Stimulated activated naive CD8-positive, alpha-beta T cell treated with anti-CD3 and anti-CD28 coated beads, Interleukin-15, Interleukin-2, amounts not matched to agents 100 U/mL and 50 U/mL, for 24 hours (primary cell): ENCODE data around the gene OAT.

Experiments
- ATAC-seq: fragments of 150-1000 bp; cut with Tn5 transposase; one replicate; pipeline ENCODE4 v1.10.0; 2021
- DNase-seq: peaks from one replicate; pipeline ENCODE4 v3.0.0; 2021

Gene OAT

GRCh38 chr10:124403548-124403947, 15.2 kb downstream of the OAT start:
- ATAC-seq (peak; percentile 92), DNase-seq (no peak)

- DNase-seq = no peak
- ATAC-seq = no peak
These were observed 16.4 kb downstream of the OAT start for GRCh38 chr10:124402273-124402672.

DNA sequence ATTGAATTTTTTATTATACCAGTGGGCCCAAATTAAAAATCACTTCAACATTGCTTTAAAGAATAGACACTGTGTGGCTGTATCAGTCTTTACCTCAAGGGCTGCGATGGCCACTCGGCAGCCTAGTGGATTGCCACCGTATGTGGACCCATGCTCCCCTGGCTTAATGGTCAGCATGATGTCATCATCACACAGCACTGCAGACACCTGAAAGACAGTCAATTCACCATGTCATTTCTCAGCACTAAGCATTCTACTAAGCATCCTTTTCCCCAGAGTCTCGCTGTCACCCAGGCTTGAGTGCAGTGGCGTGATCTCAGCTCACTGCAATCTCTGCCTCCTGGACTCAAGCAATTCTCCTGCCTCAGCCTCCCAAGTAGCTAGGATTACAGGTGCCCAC, 17.1 kb downstream of the OAT start:
- ATAC-seq = no peak
- no peak for DNase-seq

- ATAC-seq (no peak), DNase-seq (no peak)
These were observed 24.1 kb downstream of the OAT start for GRCh38 chr10:124394583-124394982.

- no peak for ATAC-seq
- no peak for DNase-seq
These were observed 25.9 kb downstream of the OAT start for GRCh38 chr10:124392626-124393342.

- ATAC-seq = no peak
- no peak for DNase-seq
These were observed 28.1 kb downstream of the OAT start for GRCh38 chr10:124390471-124391187.

DNA sequence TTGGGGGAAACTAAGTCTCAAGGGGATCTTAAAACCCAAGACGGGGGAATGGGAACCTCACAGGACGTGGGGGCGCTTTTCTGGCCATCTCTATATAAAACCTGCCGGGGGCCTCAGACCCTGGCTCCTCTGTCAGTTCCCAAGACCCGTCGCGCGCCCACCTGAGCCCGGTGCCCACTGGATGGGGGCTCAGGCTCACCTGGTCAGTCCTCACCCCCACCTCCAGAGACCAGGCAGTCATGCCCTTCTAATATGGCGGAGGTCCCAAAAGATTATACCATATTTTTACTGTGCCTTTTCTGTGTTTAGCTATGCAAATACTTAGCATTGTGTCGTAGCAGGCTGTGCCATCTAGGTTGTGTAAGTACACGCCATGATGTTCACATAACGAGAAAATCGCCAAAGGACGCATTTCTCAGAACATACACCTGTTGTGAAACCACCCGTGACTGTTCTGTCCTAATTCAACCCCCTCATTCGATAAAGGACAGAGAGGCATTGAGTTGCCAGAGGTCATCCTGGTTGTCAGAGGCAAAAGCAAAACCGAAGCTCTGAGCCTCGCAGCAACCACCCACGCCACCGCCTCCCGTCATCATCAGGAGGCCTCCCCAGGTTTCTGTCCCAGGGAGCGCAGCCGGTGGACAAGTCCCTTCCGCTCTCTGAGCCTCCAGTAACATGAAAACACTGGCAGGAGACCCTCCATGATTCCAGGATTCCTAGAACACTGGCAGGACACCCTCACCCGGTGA, 28.9 kb downstream of the OAT start:
- DNase-seq = no peak
- no peak for ATAC-seq

GRCh38 chr10:124388823-124389612, 29.7 kb downstream of the OAT start:
- peak; percentile 91 for ATAC-seq
- DNase-seq = peak; percentile 97

DNA sequence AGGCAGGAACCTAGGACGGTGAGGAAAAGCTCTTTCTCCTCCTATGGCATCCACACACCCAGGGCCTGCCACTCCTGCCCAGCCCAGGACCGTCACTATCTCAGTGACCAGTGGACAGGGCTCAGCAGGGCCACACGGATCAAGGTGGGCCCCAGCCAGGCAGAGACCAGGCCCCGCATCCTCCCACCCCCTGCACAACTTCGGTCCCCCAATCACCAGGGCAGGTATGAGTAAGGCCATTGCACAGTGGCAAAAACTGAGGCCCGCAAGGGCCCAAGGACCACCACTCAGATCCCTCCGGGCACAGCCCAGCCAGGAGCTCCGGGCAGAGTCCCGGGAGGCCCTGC, 30.3 kb downstream of the OAT start:
- ATAC-seq (peak; percentile 1), DNase-seq (no peak)

DNA sequence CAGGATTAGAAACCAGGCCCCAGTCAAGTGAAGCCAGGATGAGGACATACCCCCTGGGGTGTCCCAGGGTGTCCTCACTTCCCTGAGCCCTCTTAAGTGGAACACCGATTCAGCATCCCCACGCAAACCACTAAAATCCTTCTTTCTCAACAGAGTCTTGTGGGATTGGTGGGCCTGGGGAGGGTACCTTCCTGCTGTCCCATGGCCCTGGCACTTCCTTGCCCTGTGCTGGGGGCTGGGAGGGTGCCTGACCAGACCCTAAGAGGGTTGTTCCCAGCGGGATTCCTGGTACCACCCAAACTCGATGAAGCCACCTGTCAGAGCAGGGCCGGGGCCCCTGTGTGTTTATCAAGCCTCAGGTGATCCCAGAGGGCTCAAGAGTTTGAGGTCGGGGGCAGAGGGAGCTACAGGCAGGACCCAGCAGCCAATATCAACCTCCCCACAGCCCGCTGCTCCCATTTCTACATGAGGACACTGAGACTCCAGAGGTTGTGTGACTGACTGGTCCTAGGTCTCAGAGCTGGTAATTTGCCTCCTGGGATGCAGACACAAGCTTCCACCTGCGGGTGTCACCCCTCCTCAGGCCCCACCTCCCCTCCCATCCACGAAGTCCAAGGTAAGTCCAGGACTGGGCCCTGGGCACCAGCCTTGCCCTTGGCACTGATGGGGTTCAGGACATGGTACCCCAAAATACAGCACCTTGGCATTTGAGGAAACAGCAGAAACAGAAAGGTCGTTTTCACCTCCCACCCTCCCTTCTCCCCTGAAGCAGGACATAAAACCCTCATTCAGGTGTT, 31.4 kb downstream of the OAT start:
- DNase-seq = no peak
- no peak for ATAC-seq

GRCh38 chr10:124386186-124387077, 32.3 kb downstream of the OAT start:
- ATAC-seq (no peak), DNase-seq (no peak)

- DNase-seq (no peak), ATAC-seq (no peak)
These were observed 33.0 kb downstream of the OAT start for GRCh38 chr10:124385627-124386185.

DNA sequence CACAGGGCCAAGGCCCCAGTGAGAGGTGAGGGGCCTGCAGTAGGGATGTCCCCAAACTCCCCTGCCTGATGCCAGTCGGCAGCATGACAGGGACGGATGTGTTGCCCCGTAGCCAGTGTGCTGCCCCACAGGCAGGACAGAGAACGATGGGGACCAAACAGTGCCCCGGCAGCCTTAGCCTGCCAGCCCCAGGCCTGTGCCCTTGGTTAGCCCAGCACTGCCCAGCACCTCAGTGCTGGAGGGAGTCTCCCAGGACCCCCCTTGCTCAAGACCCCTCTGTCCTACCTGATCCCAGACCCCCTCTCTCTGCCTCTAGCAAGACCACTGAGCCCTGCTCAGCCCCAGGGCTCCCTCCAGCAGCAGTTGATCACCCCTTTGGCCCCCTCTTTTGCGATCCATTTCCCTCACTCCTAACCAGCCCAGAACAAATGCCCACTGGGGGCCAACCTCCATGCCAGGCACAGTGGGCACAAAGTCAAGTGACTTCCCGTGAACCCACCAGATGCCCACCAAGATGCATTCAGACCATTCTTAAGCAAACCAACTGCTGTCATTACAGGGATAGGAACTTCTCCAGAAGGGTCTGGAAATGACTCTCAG, 34.0 kb downstream of the OAT start:
- ATAC-seq = no peak
- DNase-seq = no peak

DNA sequence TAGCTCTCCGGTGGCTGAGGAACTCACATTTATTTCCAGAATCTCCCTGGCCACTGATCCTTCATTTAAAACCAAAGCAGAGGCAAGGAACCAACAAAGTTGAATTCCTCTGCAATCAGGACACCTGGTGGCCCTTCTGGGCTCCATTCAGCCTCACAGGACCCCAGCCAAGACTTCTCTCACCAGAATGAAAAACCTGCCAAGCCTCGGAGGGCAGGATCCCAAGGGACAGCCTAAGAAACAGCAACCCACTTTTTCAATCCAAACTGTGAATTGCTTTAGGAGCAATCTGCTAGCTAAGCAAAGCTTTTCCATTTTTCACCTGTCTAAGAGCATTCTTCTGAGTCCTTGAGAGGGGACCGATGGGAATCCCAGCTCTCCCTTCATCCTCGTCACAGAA, 34.6 kb downstream of the OAT start:
- ATAC-seq (no peak), DNase-seq (no peak)

GRCh38 chr10:124383496-124383895, 35.2 kb downstream of the OAT start:
- DNase-seq = no peak
- no peak for ATAC-seq

GRCh38 chr10:124381011-124381611, 37.6 kb downstream of the OAT start:
- DNase-seq (no peak), ATAC-seq (no peak)

DNA sequence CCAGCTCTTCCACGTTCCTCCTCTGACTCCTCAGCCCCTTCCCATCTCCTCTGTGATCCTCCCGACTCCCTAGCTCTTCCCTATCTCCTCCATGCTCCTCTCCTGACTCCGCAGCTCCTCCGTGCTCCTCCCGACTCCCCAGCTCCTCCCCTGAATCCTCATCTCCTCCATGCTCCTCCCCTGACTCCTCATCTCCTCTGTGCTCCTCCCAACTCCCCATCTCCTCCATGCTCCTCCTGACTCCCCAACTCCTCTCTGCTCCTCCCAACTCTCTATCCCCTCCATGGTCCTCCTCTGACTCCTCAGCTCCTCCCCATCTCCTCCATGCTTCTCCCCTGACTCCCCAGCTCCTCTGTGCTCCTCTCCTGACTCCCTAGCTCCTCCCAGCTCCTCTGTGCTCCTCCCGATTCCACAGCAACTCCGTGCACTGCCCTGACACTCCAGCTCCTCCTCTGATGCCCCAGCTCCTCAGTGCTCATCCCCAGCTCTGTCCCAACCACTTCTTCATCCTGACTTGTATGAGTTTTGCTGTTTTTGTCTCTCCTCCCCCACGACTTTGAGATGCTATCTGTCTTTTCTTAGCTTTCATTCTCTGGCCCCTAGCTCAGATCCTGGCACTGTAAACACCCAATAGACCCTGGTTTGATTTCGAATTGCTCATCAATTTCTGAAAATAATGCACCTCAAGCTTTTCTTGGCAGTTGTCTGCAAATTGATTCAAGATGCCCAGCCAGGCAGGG, 38.3 kb downstream of the OAT start:
- DNase-seq = no peak
- no peak for ATAC-seq

- no peak for DNase-seq
- no peak for ATAC-seq
These were observed 39.0 kb downstream of the OAT start for GRCh38 chr10:124379609-124380193.
